ENCODE results near the gene THADA.

GRCh38 chr2:43437363-43437762 lies 158.5 kb downstream of the THADA start:
- TF ChIP-seq ATF1 (CRISPR knock-in tag; IDR thresholded peaks at IDR 0.05) (no peak), CTCF (IDR thresholded peaks at IDR 0.05) (no peak), JAZF1 (CRISPR knock-in tag; IDR thresholded peaks at IDR 0.05) (no peak), SP1 (CRISPR knock-in tag; conservative IDR thresholded peaks at IDR 0.05) (no peak), IRF2 (CRISPR knock-in tag; IDR thresholded peaks at IDR 0.05; ENCODE audit: borderline replicate concordance, low read depth) (no peak), ZNF263 (CRISPR knock-in tag; IDR thresholded peaks at IDR 0.05; ENCODE audit: low read depth) (no peak), TCF7 (CRISPR knock-in tag; IDR thresholded peaks at IDR 0.05; ENCODE audit: low read depth) (no peak), PREB (CRISPR knock-in tag; IDR thresholded peaks at IDR 0.05; ENCODE audit: borderline replicate concordance) (no peak), GABPB1 (CRISPR knock-in tag; IDR thresholded peaks at IDR 0.05) (no peak)
